K562 treated with DMSO at 1 percent for 48 hours (cell line): ENCODE results near the gene IL36B. TPM values are rescaled to one million over a fixed set of nuclear protein-coding genes. Genes with fewer than 3 reads are reported as not detected.

Experiments
- total RNA-seq: library from RNA; unstranded; fragments of 300-600 nt; gene quantifications from 2 replicates; pipeline ENCODE4 v1.2.3, GENCODE V29; 2022; ENCODE audit warnings: low replicate concordance; ENCODE audit errors: extremely low read depth

IL36B gene
- total RNA-seq, result not detected in 2 replicates

DNA sequence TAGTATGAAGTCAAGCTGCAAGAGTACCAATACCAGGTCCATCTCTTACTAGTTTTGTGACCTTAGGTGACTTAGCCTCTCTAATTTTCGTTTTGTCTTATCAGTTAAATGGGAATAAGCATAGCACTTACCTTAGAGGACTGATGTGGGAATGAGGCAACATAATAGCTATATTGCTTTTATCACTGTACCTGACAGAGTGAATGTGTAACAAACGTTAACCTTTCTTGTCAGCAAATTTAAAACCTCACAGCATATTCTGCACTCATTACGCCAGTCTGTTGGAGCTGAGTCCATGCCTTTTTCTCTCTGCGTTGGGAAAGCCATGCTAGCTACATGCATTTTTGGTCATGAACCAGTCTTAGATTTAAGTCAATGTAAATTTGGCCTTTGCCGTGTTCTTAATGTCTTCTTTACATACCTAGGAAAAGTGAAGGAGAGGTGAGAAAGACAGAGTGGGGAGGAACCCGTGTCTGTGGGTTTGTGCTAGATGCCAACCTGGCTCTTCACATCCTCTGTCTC is at the start of gene IL36B:
IL36B (minus strand) TSS at position 472 of the 522 bp plus-strand sequence.

DNA sequence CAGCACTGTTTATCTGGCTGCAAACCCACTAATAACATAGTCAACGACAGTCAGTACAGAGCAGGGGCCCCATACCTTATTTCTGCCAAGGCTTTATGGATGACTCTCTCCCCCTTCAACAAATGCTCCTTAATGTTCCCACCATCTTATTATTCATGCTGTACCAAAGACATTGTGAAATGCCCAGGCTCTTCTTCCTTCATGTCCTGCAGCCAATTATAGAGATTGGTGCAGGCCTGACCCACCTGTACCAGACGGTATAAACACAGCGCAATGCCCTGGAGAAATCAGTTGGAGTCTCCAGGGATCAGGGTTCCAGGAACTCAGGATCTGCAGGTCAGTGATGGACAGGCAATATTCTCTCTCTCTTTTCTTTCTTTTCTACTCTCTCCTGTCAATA is 15.0 kb upstream of the IL36B start, which contains the start of gene IL1F10:
IL1F10 (plus strand) TSS at position 290 of the 400 bp plus-strand sequence. CDS start 4,769 bp downstream, outside the sequence.

DNA sequence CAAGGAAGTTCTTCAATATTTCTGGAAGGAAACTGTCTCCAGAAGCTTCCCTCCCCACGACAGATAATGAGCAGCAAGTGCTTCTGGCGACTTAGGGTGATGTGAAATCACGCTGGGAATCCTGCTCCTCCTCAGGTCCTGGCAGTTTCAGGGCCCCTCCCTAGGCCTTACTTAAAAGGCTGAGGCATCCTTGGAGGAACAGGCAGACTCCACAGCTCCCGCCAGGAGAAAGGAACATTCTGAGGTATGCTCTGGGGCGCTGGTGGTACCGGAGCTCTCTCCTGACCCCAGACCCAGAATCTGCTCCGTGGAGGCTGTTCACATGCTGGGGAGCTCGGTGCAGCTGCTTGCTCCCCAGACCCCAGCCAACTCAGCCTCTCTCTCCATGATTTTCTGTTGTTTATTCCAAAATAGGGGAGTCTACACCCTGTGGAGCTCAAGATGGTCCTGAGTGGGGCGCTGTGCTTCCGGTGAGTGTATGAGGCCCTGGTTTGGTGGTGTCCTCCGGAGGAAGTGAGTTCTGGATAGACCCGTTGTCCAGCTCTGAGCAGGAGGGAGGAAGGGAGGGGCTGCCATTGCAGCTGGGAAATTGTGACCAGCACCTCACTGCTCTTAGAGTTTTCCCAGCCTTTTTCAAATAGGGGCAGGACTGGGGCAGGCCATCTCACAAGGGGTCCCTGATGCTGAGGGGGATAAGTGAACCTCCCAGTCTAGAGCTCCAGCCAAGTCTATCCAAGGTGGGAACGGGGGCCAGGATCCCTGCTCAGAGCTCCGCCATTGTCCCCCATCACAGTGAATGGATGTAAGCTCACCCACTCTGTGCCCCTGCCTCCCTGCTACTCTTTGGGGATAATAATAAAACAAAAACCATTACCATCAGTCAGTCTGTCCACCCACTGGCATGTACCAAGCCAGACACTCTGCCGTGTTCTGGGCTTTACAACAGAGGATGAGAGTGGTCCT is 6.6 kb upstream of the IL36B start, which contains the start of gene IL36RN:
IL36RN (plus strand) TSS at position 201 of the 963 bp plus-strand sequence; CDS start at position 442, 241 bp downstream.

DNA sequence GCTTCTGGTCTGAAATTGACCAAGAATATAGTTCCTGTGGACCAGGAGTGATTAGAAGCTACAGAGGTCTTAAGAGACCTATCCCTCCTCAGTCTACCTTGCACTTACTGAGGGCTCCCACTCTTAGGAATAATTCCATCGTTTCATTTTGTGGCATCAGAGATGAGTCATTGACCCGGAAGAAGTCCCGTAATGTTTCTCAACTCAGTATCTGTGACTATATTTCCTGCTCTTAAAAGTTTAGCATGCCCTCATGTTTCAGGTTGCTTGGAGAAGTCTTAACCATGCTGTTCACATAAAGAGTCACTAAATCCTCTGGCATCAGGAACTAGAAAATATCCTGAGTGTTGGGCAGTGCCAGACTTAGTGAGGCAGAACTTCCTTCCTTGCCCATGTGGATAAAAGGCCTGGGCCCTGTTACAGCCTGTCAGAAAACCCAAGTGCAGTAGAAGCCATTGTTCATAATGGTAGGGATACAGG is 47.6 kb downstream of the IL36B start, which contains the start of gene IL36A:
IL36A (plus strand) TSS at position 430 of the 480 bp plus-strand sequence. CDS start 413 bp downstream, outside the sequence.

DNA sequence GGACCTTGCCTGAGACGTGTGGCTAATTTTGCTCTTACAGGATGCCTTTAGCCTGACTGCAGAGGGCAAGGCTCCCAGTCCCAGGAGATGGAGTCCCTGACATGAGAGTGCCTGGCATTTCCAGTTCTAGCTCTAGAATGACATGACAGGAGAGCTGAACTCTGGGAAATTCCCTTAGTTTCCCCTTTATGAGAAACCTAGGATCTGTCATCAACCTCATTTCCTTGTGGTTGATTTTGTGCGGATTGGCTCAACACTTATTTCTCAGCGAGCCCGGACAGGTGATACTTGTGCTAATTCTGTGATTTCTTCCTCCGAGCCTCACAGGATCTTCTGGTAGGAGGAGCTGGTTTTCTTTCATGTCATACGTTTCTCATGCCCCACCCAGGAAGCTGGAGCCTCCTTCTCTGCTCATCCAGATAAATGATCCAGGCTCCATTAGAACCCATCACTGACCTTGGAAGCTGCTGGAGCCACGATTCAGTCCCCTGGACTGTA is 75.1 kb downstream of the IL36B start, which contains the start of gene IL36G:
IL36G (plus strand) TSS at position 448 of the 498 bp plus-strand sequence. CDS start 633 bp downstream, outside the sequence.

Other genes starting within 250 kb of the IL36B start
- not detected in 2 replicates for gene IL1B, start 216.1 kb downstream of the IL36B start, total RNA-seq
- gene IL37, start 141.7 kb downstream of the IL36B start, total RNA-seq, result not detected in 2 replicates
- not detected in 2 replicates for gene IL36G, start 74.9 kb downstream of the IL36B start, total RNA-seq
- gene IL36A, start 47.4 kb downstream of the IL36B start, total RNA-seq, result not detected in 2 replicates
- gene IL36RN, start 6.3 kb upstream of the IL36B start, total RNA-seq, result not detected in 2 replicates
- gene IL1F10, start 15.1 kb upstream of the IL36B start, total RNA-seq, result not detected in 2 replicates
- not detected in 2 replicates for gene IL1RN, start 74.7 kb upstream of the IL36B start, total RNA-seq
- not detected in 2 replicates for gene PSD4, start 121.1 kb upstream of the IL36B start, total RNA-seq
- gene PAX8, start 226.1 kb upstream of the IL36B start, total RNA-seq, result not detected in 2 replicates